Tibial nerve (tissue), 4 donors: Measurements from ENCODE around the gene KCTD5. TPM values are rescaled to one million over a fixed set of nuclear protein-coding genes. Genes with fewer than 3 reads are reported as not detected.
A peak's percentile ranks its signal among the peaks of the same experiment; 100 is the strongest.
"Not testable (repeated sequence)": the region's sequence is repeated elsewhere in the genome, so short reads cannot be mapped to it uniquely, and the experiment has no call there.

Source experiments
- DNase-seq, 2 donors: peaks; one replicate each; pipeline ENCODE4 v3.0.0-alpha.2; 2019; ENCODE audit warnings: low spot score in 2 of 2
- H3K27ac ChIP-seq, 4 donors: fragments of 200-600 bp; sonication (generic) in 3 of 4; one replicate each; pipeline ENCODE4 v1.5.1; 2017 to 2019; ENCODE audit warnings: mild to moderate bottlenecking in 1 of 4
- H3K27me3 ChIP-seq, 2 donors: fragments of 200-600 bp; sonication (generic) in 1 of 2; one replicate each; pipeline versions ENCODE4 v1.5.1 to v1.6.0; 2017 to 2019
- H3K36me3 ChIP-seq, 3 donors: fragments of 200-600 bp; sonication (generic); one replicate each; pipeline ENCODE4 v1.5.1; 2018 to 2019
- H3K4me1 ChIP-seq, 4 donors: fragments of 200-600 bp; sonication (generic) in 3 of 4; one replicate each; pipeline ENCODE4 v1.5.1; 2017 to 2019
- H3K4me3 ChIP-seq, 4 donors: fragments of 200-600 bp; sonication (generic) in 3 of 4; one replicate each; pipeline ENCODE4 v1.5.1; 2017 to 2019; ENCODE audit warnings: mild to moderate bottlenecking in 1 of 4, moderate library complexity in 1 of 4
- H3K9me3 ChIP-seq, 4 donors: fragments of 200-600 bp; sonication (generic) in 3 of 4; one replicate each; pipeline ENCODE4 v1.5.1; 2017 to 2019
- EP300 ChIP-seq, 2 donors: sonication (generic); formaldehyde crosslinking; IDR thresholded peaks; one replicate each; pipeline ENCODE4 v1.6.1; 2017; ENCODE audit warnings: antibody characterized with exemption in 2 of 2, mild to moderate bottlenecking in 1 of 2
- POLR2A ChIP-seq, 2 donors: fragments of 450-650 bp; IDR thresholded peaks; one replicate each; pipeline ENCODE4 v1.6.1; 2017; ENCODE audit warnings: antibody characterized with exemption in 2 of 2, mild to moderate bottlenecking in 2 of 2, moderate library complexity in 2 of 2
- WGBS, 2 donors: methylation state at CpG; one replicate each; pipeline ENCODE4 v1.1.5; 2018; 5-methylcytosine and 5-hydroxymethylcytosine counted together
- total RNA-seq, 4 donors: library from RNA; depleted of rRNA; stranded (reverse); fragments of >200 nt; gene quantifications; one replicate each; pipeline ENCODE4 v1.1.0, GENCODE V29; 2016
- TF ChIP-seq, protein P1 (sequence below), 5 experiments: fragments of 200-600 bp in 3 of 5; fragments of 450-650 bp in 2 of 5; sonication (generic) in 3 of 5; IDR thresholded peaks; one replicate each; pipeline ENCODE4 v1.5.1; 2016 to 2019; ENCODE audit warnings: antibody characterized with exemption in 5 of 5, mild to moderate bottlenecking in 3 of 5, moderate library complexity in 2 of 5

Gene KCTD5
- total RNA-seq, 4 donors from 2014 or later, result 17.8 to 24.3 (median 21.2) TPM

DNA sequence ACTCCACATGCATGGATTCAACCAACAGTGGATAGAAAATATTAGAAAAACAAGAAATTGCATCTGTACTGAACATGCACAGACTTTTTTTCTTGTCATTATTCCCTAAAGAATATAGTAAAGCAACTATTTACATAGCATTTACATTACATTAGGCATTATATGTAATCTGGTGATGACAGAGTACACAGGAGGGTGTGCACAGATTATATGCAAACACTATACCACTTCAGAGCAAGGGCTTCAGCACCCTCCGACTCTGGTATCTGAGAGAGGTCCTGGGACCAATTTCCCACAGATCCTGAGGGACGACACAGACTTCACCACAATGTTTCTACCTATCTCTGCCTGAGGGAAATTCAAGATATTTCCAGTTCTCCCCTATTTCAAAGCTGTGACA lies 25.3 kb upstream of the KCTD5 start:
- TF ChIP-seq, protein P1, sequence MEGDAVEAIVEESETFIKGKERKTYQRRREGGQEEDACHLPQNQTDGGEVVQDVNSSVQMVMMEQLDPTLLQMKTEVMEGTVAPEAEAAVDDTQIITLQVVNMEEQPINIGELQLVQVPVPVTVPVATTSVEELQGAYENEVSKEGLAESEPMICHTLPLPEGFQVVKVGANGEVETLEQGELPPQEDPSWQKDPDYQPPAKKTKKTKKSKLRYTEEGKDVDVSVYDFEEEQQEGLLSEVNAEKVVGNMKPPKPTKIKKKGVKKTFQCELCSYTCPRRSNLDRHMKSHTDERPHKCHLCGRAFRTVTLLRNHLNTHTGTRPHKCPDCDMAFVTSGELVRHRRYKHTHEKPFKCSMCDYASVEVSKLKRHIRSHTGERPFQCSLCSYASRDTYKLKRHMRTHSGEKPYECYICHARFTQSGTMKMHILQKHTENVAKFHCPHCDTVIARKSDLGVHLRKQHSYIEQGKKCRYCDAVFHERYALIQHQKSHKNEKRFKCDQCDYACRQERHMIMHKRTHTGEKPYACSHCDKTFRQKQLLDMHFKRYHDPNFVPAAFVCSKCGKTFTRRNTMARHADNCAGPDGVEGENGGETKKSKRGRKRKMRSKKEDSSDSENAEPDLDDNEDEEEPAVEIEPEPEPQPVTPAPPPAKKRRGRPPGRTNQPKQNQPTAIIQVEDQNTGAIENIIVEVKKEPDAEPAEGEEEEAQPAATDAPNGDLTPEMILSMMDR (IDR thresholded peaks at IDR 0.05), result no peak
- TF ChIP-seq POLR2A (IDR thresholded peaks at IDR 0.05) (no peak), EP300 (IDR thresholded peaks at IDR 0.05) (no peak)
- peaks cover 0 to 4% (median 0%) of the 10 kb centered on the region in 4 donors for H3K4me1 ChIP-seq
- no peaks in the 10 kb centered on the region for H3K36me3 ChIP-seq
- H3K9me3 ChIP-seq, result no peaks in the 10 kb centered on the region
- no peak overlapping the region for H3K4me3 ChIP-seq
- 82 to 89% methylated on average over 2 of the region's 2 CpGs for WGBS, 2 donors
- H3K27me3 ChIP-seq, result no peaks in the 10 kb centered on the region
- DNase-seq, result no peak
- no peak overlapping the region for H3K27ac ChIP-seq

DNA sequence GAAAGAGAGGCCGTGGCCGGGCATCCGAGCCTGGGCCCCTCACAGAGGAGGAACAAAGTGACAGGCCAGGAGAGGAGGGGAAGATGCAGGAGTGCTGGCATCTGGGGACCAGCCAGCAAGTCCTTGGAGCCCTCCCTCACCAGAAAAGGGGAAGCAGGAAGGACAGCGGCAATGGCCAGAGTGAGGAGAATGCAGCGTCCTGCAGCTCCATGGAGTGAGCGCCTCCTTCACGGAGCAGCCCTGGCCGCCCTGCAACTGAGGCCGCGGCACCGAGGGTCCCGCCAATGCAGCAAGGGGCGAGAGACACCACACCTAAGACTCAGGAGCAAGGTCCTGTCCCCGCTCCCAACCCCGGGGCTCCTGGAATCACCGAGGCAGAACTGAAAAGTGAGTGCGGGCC lies 24.5 kb upstream of the KCTD5 start:
- H3K27me3 ChIP-seq, DNase-seq, H3K4me3 ChIP-seq, H3K36me3 ChIP-seq, H3K27ac ChIP-seq, H3K4me1 ChIP-seq, H3K9me3 ChIP-seq: not testable (repeated sequence)
- no CpG with 5 or more reads among the region's 17 CpGs for WGBS, 2 donors

DNA sequence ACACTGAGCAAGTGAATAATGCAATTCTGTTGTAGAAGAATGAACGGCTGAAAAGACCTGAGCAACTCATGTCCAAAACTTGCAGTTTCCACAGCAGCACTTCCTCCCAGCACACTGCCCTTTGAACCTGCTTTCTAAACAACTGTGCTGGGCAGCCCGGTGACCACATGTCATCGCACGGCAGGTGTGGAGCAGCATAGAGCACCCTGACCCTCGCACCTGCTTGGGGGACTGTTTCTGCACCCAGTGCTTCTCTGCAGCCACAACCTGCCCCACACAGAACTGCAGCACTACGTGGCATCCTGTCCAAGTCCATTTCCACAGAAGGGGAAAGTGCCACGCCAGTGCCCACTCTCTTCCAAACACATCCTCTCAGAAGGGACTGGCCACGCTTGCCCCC lies 22.8 kb upstream of the KCTD5 start:
- H3K4me3 ChIP-seq, H3K27ac ChIP-seq, H3K9me3 ChIP-seq, H3K4me1 ChIP-seq, H3K27me3 ChIP-seq, DNase-seq, H3K36me3 ChIP-seq: not testable (repeated sequence)
- WGBS, 2 donors, result 81 to 92% methylated on average over 8 of the region's 8 CpGs

DNA sequence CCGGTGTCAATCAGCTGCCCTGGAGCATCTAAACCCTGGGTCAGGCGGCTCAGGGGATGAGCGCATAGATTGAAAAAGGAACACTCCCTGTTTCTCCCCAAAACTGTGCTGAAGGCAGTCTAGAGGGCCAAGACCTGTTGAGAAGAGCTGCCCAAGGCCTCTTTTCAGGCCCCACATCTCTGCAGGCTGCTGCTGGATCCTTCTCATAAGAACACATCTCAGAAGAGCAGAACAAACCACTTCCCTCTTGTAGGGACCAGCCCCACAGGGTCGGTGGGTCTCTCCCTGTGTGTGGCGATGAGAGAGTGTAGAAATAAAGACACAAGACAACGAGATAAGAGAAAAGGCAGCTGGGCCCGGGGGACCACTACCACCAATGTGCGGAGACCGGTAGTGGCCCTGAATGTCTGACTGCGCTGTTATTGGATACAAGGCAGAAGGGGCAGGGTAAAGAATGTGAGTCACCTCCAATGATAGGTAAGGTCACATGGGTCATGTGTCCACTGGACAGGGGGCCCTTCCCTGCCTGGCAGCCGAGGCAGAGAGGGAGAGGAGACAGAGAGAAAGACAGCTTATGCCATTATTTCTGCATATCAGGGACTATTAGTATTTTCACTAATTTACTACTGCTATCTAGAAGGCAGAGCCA lies 22.2 kb upstream of the KCTD5 start:
- H3K27me3 ChIP-seq, H3K4me1 ChIP-seq, DNase-seq, H3K4me3 ChIP-seq, H3K9me3 ChIP-seq, H3K36me3 ChIP-seq, H3K27ac ChIP-seq: not testable (repeated sequence)
- 82 to 88% methylated on average over 11 of the region's 11 CpGs for WGBS, 2 donors

DNA sequence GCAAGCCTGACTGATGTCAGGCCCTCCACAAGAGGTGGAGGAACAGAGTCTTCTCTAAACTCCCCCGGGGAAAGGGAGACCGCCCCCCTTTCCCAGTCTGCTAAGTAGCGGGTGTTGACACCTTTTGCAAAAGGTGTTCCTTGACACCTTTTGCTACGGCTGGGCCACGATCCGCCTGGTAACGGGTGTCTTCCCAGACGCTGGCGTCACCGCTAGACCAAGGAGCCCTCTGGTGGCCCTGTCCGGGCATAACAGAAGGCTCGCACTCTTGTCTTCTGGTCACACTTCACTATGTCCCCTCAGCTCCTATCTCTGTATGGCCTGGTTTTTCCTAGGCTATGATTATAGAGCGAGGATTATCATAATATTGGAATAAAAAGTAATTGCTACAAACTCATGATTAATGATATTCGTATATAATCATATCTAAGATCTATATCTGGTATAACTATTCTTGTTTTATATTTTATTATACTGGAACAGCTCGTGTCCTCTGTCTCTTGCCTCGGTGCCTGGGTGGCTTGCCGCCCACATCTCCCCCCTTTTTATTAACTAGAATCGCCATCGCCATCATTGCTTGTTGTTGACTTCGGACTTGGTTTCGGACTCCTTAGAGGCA lies 21.5 kb upstream of the KCTD5 start:
- DNase-seq, H3K27me3 ChIP-seq, H3K27ac ChIP-seq, H3K4me1 ChIP-seq, H3K4me3 ChIP-seq, H3K9me3 ChIP-seq, H3K36me3 ChIP-seq: not testable (repeated sequence)
- TF ChIP-seq, protein P1 (IDR thresholded peaks at IDR 0.05), result peak; percentile 46 to 62 (median 53)
- WGBS, 2 donors, result 46 to 66% methylated on average over 10 to 15 of the region's 21 CpGs

DNA sequence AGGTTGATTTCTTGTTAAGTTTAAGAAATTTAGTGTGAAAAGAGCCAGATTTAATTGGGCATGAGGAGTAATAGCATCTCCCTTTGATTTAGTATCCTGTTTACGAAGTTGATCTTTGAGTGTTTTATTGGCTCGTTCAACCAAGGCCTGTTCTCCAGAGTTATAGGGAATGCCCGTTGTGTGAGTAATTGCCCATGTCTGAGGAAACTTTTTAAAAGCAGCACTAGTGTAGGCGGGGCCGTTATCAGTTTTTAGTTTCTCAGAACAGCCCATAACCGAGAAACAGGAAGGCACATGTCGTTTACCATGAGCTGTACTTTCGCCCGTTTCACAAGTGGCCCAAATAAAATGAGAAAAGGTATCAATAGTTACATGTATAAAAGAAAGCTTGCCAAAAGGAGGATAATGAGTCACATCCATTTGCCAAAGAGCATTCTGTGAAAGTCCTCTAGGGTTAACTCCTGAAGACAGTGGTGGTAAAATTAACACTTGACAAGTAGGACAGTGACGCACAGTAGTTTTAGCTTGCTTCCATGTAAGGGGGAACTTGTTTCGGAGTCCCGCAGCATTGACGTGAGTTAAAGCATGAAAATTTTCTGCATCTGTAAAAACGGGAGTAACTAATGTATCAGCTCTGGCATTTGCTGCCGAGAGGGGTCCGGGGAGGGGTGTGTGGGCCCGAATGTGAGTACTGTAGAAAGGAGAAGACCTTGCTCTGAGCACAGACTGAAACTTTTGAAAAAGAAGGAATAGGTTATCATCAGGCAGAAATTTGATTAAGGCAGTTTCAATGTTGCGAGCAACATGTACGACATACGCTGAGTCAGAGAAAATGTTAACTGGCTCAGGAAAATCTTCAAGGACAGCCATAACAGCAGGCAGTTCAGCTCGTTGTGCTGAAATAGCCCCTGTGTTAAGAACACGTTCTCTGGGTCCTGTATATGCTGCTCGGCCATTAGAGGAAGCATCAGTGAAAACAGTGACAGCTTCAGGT lies 18.5 kb upstream of the KCTD5 start:
- H3K27me3 ChIP-seq, result no peaks in the 10 kb centered on the region
- 47 to 49% methylated on average over 23 of the region's 23 CpGs for WGBS, 2 donors
- no peak overlapping the region for H3K4me3 ChIP-seq
- peaks cover 0 to 4% (median 0%) of the 10 kb centered on the region in 4 donors for H3K4me1 ChIP-seq
- peaks cover 0 to 13% (median 0%) of the 10 kb centered on the region in 3 donors for H3K36me3 ChIP-seq
- no peak for DNase-seq
- TF ChIP-seq, protein P1 (IDR thresholded peaks at IDR 0.05), result no peak
- TF ChIP-seq POLR2A (IDR thresholded peaks at IDR 0.05), result no peak
- TF ChIP-seq EP300 (IDR thresholded peaks at IDR 0.05), result no peak
- H3K27ac ChIP-seq, result peak overlapping the region in 2 of 4 donors; percentile 17 to 25
- no peaks in the 10 kb centered on the region for H3K9me3 ChIP-seq
